ENCODE data around the gene RAB11A. TPM values are rescaled to one million over a fixed set of nuclear protein-coding genes. Genes with fewer than 3 reads are reported as not detected.

The RAB11A gene
- total RNA-seq, 2 experiments from 2014 or later: 171 to 181 TPM

GRCh38 chr15:65929573-65929972 lies 60.3 kb downstream of the RAB11A start:
- no peak for DNase-seq
- ChIA-PET POLR2A (no interaction called here), CTCF (no interaction called here)
- Mint-ChIP-seq H3K27ac (no peak overlapping the region), H3K36me3 (no peaks in the 10 kb centered on the region), H3K9me3 (no peaks in the 10 kb centered on the region), H3K27me3 (no peaks in the 10 kb centered on the region), H3K4me3 (no peak overlapping the region), H3K4me1 (ENCODE audit: low read depth) (no peaks in the 10 kb centered on the region)
- intact Hi-C loops (cut with micrococcal nuclease): no loop called here

DNA sequence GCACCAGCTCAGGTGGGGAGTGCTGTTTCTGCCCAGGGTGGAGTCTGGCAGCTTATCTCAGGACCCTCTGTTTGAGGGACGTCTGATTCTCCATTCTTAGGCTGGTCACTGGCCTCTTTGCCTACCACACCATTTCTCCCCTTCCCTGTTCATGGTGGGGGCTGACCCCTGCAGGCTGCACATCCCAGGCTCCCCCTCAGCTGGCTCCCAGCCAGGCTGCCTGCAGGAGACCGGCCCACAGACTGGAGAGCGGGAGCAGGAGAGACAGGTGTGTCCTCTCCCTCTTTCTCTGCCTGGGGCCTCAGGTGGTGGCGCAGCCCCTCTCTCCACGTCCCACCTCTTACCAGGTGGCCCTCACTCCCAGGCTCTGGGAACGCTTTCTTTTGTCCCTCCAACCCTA lies 60.8 kb downstream of the RAB11A start:
- no peaks in the 10 kb centered on the region for H3K9me3 Mint-ChIP-seq
- no peaks in the 10 kb centered on the region for H3K4me1 Mint-ChIP-seq (ENCODE audit: low read depth)
- H3K4me3 Mint-ChIP-seq: no peak overlapping the region
- ChIA-PET POLR2A (no interaction called here), CTCF (no interaction called here)
- H3K27me3 Mint-ChIP-seq: no peaks in the 10 kb centered on the region
- DNase-seq: no peak
- no peaks in the 10 kb centered on the region for H3K36me3 Mint-ChIP-seq
- intact Hi-C loops (cut with micrococcal nuclease): no loop called here
- no peak overlapping the region for H3K27ac Mint-ChIP-seq

- no peaks in the 10 kb centered on the region for H3K4me1 Mint-ChIP-seq (ENCODE audit: low read depth)
- H3K27me3 Mint-ChIP-seq: no peaks in the 10 kb centered on the region
- POLR2A ChIA-PET: no interaction called here
- no peaks in the 10 kb centered on the region for H3K9me3 Mint-ChIP-seq
- no peak overlapping the region for H3K27ac Mint-ChIP-seq
- no peak for DNase-seq
- H3K4me3 Mint-ChIP-seq: no peak overlapping the region
- intact Hi-C loops (cut with micrococcal nuclease): no loop called here
- H3K36me3 Mint-ChIP-seq: no peaks in the 10 kb centered on the region
- CTCF ChIA-PET: no interaction called here
Measured at GRCh38 chr15:65931221-65931620, 61.9 kb downstream of the RAB11A start.

GRCh38 chr15:65935391-65935790 lies 66.1 kb downstream of the RAB11A start:
- DNase-seq: no peak
- H3K36me3 Mint-ChIP-seq: no peaks in the 10 kb centered on the region
- ChIA-PET CTCF (no interaction called here), POLR2A (no interaction called here)
- no peak overlapping the region for H3K4me3 Mint-ChIP-seq
- H3K4me1 Mint-ChIP-seq (ENCODE audit: low read depth): no peaks in the 10 kb centered on the region
- H3K27me3 Mint-ChIP-seq: no peaks in the 10 kb centered on the region
- H3K9me3 Mint-ChIP-seq: no peaks in the 10 kb centered on the region
- no peak overlapping the region for H3K27ac Mint-ChIP-seq
- intact Hi-C loops (cut with micrococcal nuclease): no loop called here

DNA sequence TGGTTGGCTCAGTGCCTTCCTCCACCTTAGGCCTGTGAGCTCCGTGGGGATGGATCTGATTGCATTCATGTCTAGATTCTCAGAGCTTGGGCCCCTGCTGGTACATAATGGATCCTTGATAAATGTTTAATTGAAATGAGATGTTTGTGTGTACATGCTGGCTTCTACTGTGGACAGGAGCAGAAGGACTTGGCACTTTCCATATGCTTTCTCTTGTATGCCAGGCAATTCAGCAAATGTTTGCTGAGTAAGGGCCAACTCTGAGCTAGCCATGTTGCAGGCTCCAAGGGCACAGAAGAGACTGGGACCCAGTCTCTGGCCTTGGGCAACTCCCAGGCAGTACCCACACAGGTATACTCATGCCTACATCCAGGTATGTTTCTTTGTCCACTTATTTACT lies 67.0 kb downstream of the RAB11A start:
- no peaks in the 10 kb centered on the region for H3K27me3 Mint-ChIP-seq
- no peak overlapping the region for H3K4me3 Mint-ChIP-seq
- H3K36me3 Mint-ChIP-seq: no peaks in the 10 kb centered on the region
- no peak for DNase-seq
- ChIA-PET CTCF (no interaction called here), POLR2A (no interaction called here)
- H3K4me1 Mint-ChIP-seq (ENCODE audit: low read depth): no peaks in the 10 kb centered on the region
- H3K27ac Mint-ChIP-seq: no peak overlapping the region
- H3K9me3 Mint-ChIP-seq: no peaks in the 10 kb centered on the region
- intact Hi-C loops (cut with micrococcal nuclease): no loop called here

DNA sequence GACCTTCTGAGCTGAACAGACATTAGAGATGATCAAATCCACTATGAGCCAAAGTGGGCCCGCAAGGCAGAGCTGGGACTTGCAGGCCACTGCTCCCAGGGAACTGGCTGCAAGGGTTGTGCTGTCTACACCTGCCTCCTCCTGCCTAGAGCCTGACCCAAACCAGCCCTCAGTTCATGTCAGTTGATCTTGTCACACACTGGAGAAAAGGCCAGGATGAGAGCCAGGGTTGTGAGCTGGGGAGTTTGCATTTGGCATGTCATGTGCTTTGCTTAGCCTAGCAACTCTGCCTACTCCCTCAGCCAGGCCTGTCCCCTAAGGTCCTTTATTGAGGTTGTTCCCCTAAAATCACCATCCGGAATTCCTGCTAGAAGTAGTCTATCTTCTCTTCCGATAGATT lies 67.8 kb downstream of the RAB11A start:
- peaks cover under 1% of the 10 kb centered on the region for H3K4me1 Mint-ChIP-seq (ENCODE audit: low read depth)
- no peak overlapping the region for H3K27ac Mint-ChIP-seq
- intact Hi-C loops (cut with micrococcal nuclease): no loop called here
- DNase-seq: no peak
- no peaks in the 10 kb centered on the region for H3K27me3 Mint-ChIP-seq
- no peaks in the 10 kb centered on the region for H3K9me3 Mint-ChIP-seq
- CTCF ChIA-PET: no interaction called here
- no peaks in the 10 kb centered on the region for H3K36me3 Mint-ChIP-seq
- POLR2A ChIA-PET: no interaction called here
- no peak overlapping the region for H3K4me3 Mint-ChIP-seq

GRCh38 chr15:65937476-65937875 lies 68.2 kb downstream of the RAB11A start:
- Mint-ChIP-seq H3K36me3 (no peaks in the 10 kb centered on the region), H3K4me3 (no peak overlapping the region), H3K27me3 (no peaks in the 10 kb centered on the region), H3K9me3 (no peaks in the 10 kb centered on the region), H3K27ac (no peak overlapping the region), H3K4me1 (ENCODE audit: low read depth) (peaks cover 4% of the 10 kb centered on the region)
- intact Hi-C loops (cut with micrococcal nuclease): no loop called here
- POLR2A ChIA-PET: no interaction called here
- DNase-seq: no peak
- CTCF ChIA-PET: no interaction called here

- H3K4me1 Mint-ChIP-seq (ENCODE audit: low read depth): peaks cover 6% of the 10 kb centered on the region
- intact Hi-C loops (cut with micrococcal nuclease): no loop called here
- H3K27me3 Mint-ChIP-seq: no peaks in the 10 kb centered on the region
- ChIA-PET CTCF (interaction anchor here (0.6 to 1.1 kb wide), 2 partner anchors 46 to 301 kb away, joined by 3 read pairs; no protein-coding TSS in a partner anchor), POLR2A (no interaction called here)
- H3K27ac Mint-ChIP-seq: no peak overlapping the region
- no peaks in the 10 kb centered on the region for H3K9me3 Mint-ChIP-seq
- H3K4me3 Mint-ChIP-seq: no peak overlapping the region
- no peaks in the 10 kb centered on the region for H3K36me3 Mint-ChIP-seq
- no peak for DNase-seq
Measured at GRCh38 chr15:65938604-65939003, 69.3 kb downstream of the RAB11A start.

- Mint-ChIP-seq H3K4me3 (no peak overlapping the region), H3K27ac (no peak overlapping the region), H3K27me3 (no peaks in the 10 kb centered on the region), H3K36me3 (no peaks in the 10 kb centered on the region), H3K4me1 (ENCODE audit: low read depth) (peaks cover 6% of the 10 kb centered on the region), H3K9me3 (no peaks in the 10 kb centered on the region)
- ChIA-PET POLR2A (no interaction called here), CTCF (no interaction called here)
- intact Hi-C loops (cut with micrococcal nuclease): no loop called here
- DNase-seq: no peak
Measured at GRCh38 chr15:65939901-65940617, 70.8 kb downstream of the RAB11A start.

DNA sequence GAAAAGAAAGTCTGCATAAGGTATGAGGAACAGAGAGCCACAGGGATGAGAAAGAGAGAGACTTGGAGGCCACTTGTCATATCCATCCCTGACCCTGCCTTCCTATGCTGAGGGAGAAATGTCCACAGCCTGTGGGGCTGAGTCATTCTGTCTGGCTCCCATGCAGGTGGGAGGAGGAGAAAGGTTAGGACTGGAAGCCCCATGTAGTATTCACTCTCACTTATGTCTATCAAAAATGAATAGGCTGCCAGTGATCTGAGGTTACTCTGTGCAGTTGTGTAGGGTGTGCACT lies 71.3 kb downstream of the RAB11A start:
- H3K27me3 Mint-ChIP-seq: no peaks in the 10 kb centered on the region
- peaks cover 6% of the 10 kb centered on the region for H3K4me1 Mint-ChIP-seq (ENCODE audit: low read depth)
- ChIA-PET CTCF (no interaction called here), POLR2A (no interaction called here)
- H3K27ac Mint-ChIP-seq: no peak overlapping the region
- no peaks in the 10 kb centered on the region for H3K36me3 Mint-ChIP-seq
- DNase-seq: no peak
- intact Hi-C loops (cut with micrococcal nuclease): no loop called here
- no peak overlapping the region for H3K4me3 Mint-ChIP-seq
- no peaks in the 10 kb centered on the region for H3K9me3 Mint-ChIP-seq

Other genes with a start within 250 kb of the RAB11A start
- gene SLC24A1, start 247.6 kb upstream of the RAB11A start, total RNA-seq: 10 to 100 TPM in 1 of 2 experiments, 1 to 10 TPM in 1; 8.8 to 13.5 TPM
- gene DENND4A, start 77.2 kb upstream of the RAB11A start, total RNA-seq: 10 to 100 TPM; 39.9 to 41.3 TPM

All from activated CD4-positive, alpha-beta memory T cell treated with anti-CD3 and anti-CD28 coated beads for 36 hours (primary cell).